WI38 (cell line): Measurements from ENCODE around the gene AMZ2.
"Not testable (repeated sequence)": the region's sequence is repeated elsewhere in the genome, so short reads cannot be mapped to it uniquely, and the experiment has no call there.

Experiments
- H3K4me3 ChIP-seq: 2 replicates; pipeline ENCODE4 v1.5.1; 2011; ENCODE audit warnings: low read depth, mild to moderate bottlenecking, control low read depth, low read length
- CTCF ChIP-seq: IDR thresholded peaks from 2 replicates; pipeline ENCODE4 v1.5.1; 2012; ENCODE audit warnings: low read depth, mild to moderate bottlenecking, control low read depth, low read length

AMZ2 gene

GRCh38 chr17:68221786-68222185, 26.1 kb upstream of the AMZ2 start:
- H3K4me3 ChIP-seq, result no peak overlapping the region

GRCh38 chr17:68222606-68223005, 25.2 kb upstream of the AMZ2 start:
- no peak for TF ChIP-seq CTCF

More at GRCh38 chr17:68221786-68222185, 26.1 kb upstream of the AMZ2 start:
- TF ChIP-seq CTCF, result no peak

DNA sequence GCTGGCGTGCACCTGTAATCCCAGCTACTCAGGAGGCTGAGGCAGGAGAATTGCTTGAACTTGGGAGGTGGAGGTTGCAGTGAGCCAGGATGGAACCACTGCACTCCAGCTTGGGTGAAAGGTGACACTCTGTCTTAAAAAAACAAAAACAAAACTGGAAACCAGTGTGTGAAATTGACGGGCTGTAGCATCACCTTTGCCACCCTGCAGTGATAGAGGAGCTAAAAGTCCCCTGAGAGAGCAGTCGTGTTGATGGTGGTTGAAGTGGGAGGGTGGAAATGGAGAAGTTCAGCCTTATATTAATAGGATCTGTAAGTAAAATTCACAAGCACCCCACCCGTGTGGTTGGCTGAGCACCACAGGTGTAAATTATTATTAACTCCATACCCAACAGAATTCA, 22.8 kb upstream of the AMZ2 start:
- H3K4me3 ChIP-seq, result not testable (repeated sequence)

More at GRCh38 chr17:68222606-68223005, 25.2 kb upstream of the AMZ2 start:
- H3K4me3 ChIP-seq, result no peak overlapping the region

- H3K4me3 ChIP-seq, result not testable (repeated sequence)
These were observed 19.7 kb upstream of the AMZ2 start for GRCh38 chr17:68228039-68228680.

GRCh38 chr17:68228817-68229570, 18.8 kb upstream of the AMZ2 start:
- TF ChIP-seq CTCF, result no peak
- H3K4me3 ChIP-seq, result no peak overlapping the region

GRCh38 chr17:68229619-68230018, 18.2 kb upstream of the AMZ2 start:
- no peak overlapping the region for H3K4me3 ChIP-seq
- no peak for TF ChIP-seq CTCF

DNA sequence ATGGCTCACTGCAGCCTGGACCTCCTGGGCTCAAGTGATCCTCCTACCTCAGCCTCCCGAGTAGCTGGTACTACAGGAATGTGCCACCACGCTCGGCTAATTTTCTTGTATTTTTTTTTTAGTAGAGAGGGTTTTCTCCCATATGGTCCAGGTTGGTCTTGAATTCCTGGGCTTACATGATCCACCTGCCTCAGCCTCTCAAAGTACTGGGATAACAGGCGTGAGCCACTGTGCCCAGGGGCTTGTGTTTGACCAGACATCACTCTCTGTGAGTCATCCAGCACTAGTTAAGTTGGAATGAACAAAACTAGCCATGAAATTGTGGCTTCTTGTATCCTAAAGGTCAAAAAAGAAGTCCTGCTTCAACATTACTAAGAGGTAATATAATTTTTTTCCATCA, 16.7 kb upstream of the AMZ2 start:
- H3K4me3 ChIP-seq, result not testable (repeated sequence)

GRCh38 chr17:68231541-68231940, 16.3 kb upstream of the AMZ2 start:
- H3K4me3 ChIP-seq, result no peak overlapping the region
- TF ChIP-seq CTCF, result no peak

DNA sequence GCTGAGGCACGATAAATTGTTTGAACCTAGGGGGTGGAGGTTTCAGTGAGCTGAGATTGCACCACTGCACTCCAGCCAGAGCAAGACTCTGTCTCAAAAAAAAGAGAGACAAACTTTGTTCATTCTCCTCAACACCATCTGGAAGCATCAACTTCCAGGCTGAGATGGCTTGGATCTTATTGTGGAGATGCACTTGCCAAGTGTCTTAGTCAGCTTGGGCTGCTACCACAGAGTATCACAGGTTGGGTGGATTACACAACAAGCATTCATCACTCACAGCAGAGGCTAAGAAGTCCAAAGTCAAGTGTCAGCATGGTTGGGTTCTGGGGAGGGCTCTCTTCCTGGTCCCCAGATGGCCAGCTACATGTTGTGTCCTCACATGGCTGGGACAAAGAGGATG, 15.1 kb upstream of the AMZ2 start:
- H3K4me3 ChIP-seq, result not testable (repeated sequence)

DNA sequence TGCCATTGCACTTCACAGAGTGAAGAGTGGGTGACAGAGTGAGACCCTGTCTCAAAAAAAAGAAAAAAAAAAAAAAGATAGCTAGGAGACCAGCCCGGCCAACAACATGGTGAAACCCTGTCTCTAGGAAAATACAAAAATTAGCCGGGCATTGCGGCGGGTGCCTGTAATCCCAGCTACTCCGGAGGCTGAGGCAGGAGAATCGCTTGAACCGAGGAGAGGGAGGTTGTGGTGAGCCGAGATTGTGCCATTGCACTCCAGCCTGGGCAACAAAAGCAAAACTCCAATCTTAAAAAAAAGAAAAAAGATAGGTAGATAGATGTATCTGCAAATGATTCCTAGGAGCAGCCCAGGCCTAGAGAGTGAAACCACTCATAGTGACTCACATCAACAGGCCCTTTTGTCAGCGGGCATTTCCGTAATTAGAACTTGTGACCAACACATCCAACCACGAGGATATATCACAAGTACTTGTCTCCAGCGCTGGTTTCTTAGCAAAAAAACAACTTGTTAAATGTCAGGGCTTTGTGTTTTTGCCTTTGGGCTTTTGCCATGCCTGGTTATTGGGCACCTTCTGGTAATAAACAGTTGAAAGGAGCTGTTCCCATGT, 13.0 kb upstream of the AMZ2 start:
- H3K4me3 ChIP-seq, result not testable (repeated sequence)

- H3K4me3 ChIP-seq, result not testable (repeated sequence)
These were observed 12.5 kb upstream of the AMZ2 start for GRCh38 chr17:68235336-68235791.

DNA sequence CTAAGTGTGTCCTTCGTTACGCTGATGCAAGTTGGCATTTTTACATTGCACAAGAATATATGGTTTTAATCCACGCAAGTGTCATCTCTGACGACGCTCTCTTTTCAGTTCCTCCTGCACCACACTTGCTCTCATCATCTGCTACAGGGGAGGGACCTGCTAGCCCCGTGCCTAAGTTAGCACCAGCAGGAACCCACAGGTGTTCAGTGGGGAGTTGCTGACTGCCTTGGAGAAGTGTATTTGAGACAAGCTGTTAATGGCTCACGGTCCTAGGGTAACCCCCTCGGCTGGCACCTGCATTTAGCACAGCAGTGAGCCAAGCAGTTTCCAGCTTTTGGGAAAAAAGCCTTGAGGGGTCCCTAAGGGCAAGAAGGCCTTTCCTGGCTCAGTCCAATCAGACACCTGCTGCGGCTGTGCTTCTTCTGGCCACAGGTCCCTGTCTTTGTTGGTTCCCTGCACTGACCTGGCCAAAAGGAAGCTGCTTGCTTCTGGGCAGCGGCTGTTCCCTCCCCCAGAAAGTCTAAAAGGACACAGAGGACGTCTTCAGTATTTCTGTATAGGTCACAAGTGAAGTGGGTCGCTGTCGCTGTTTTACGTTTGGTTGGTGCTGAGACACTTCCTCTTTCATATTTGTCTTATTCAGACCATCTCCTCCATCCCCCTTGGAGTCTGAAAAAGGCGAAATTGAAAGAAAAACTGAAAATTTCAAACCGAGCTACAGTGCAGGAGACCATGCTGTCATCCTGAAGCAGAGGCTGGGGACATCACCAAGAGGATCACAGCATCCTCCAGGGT, 10.3 kb upstream of the AMZ2 start:
- not testable (repeated sequence) for H3K4me3 ChIP-seq
